IMR-90 (cell line): ENCODE results near the gene PROSER2. TPM values are rescaled to one million over a fixed set of nuclear protein-coding genes. Genes with fewer than 3 reads are reported as not detected.

Experiments used
- ATAC-seq: fragments of 200-7000 bp; cut with Tn5 transposase; 2 replicates; pipeline ENCODE4 v1.9.1; 2020; ENCODE audit warnings: low read depth, mild to moderate bottlenecking, moderate library complexity
- BruUV-seq: library from RNA; stranded (reverse); fragments of 400-500 nt; replicated peaks from 2 replicates; lab custom pipeline; 2021; lab: Mats Ljungman, UMichigan
- CTCF ChIA-PET: fragments of 300-600 bp; formaldehyde crosslinking; extraction: SDS; loops from one replicate; lab custom pipeline; 2021; ENCODE audit warnings: antibody characterized with exemption; lab: Yijun Ruan, JAX
- POLR2A ChIA-PET: fragments of 300-600 bp; sonication (Branson Sonifier 250); formaldehyde crosslinking; loops from one replicate; lab custom pipeline; 2022; ENCODE audit warnings: antibody characterized with exemption; ENCODE audit not compliant: unreplicated experiment; lab: Charles Lee
- DNase-seq: peaks from one replicate; pipeline ENCODE4 v3.0.0; 2013
- H2AFZ ChIP-seq: replicated peaks from 2 replicates; pipeline ENCODE3; 2013; ENCODE audit warnings: low read length, mild to moderate bottlenecking; ENCODE audit not compliant: poor library complexity
- H2AK5ac ChIP-seq: 2 replicates; pipeline ENCODE4 v1.6.1; 2013; ENCODE audit warnings: low read depth, low read length, inconsistent platforms
- H2AK9ac ChIP-seq: replicated peaks from 2 replicates; pipeline ENCODE3; 2013; ENCODE audit warnings: mild to moderate bottlenecking, low read depth, low read length, moderate library complexity; ENCODE audit not compliant: poor library complexity
- H2BK120ac ChIP-seq: 2 replicates; pipeline ENCODE4 v1.6.1; 2013; ENCODE audit warnings: low read depth, low read length, inconsistent platforms
- H2BK15ac ChIP-seq: 3 replicates; pipeline ENCODE4 v1.6.1; 2013; ENCODE audit warnings: low read depth, low read length, inconsistent platforms
- H2BK20ac ChIP-seq: 2 replicates; pipeline ENCODE4 v1.6.1; 2013; ENCODE audit warnings: low read depth, mild to moderate bottlenecking, inconsistent platforms, low read length, moderate library complexity
- H2BK5ac ChIP-seq: 2 replicates; pipeline ENCODE4 v1.6.1; 2013; ENCODE audit warnings: mild to moderate bottlenecking, low read depth, low read length, inconsistent platforms; ENCODE audit not compliant: poor library complexity, severe bottlenecking
- H3K14ac ChIP-seq: replicated peaks from 2 replicates; pipeline ENCODE4 v1.6.1; 2013; ENCODE audit warnings: low read depth, low read length, inconsistent platforms
- H3K18ac ChIP-seq: 2 replicates; pipeline ENCODE4 v1.6.1; 2013; ENCODE audit warnings: low read depth, low read length, control low read depth
- H3K23ac ChIP-seq: 2 replicates; pipeline ENCODE4 v1.6.1; 2013; ENCODE audit warnings: low read depth, low read length, inconsistent platforms
- H3K27ac ChIP-seq: 2 replicates; pipeline ENCODE4 v1.5.1; 2013; ENCODE audit warnings: mild to moderate bottlenecking, control low read depth, low read length; ENCODE audit not compliant: insufficient read depth
- H3K27me3 ChIP-seq: 2 replicates; pipeline ENCODE4 v1.6.1; 2013; ENCODE audit warnings: low read length; ENCODE audit not compliant: control insufficient read depth, insufficient read depth
- H3K36me3 ChIP-seq: 2 replicates; pipeline ENCODE4 v1.6.1; 2013; ENCODE audit warnings: low read length, mixed read lengths; ENCODE audit not compliant: control insufficient read depth, insufficient read depth
- H3K4ac ChIP-seq: 2 replicates; pipeline ENCODE4 v1.6.1; 2013; ENCODE audit warnings: low read depth, low read length, inconsistent platforms
- H3K4me1 ChIP-seq: 2 replicates; pipeline ENCODE4 v1.6.1; 2013; ENCODE audit warnings: low read length, mixed read lengths; ENCODE audit not compliant: control insufficient read depth, insufficient read depth
- H3K4me2 ChIP-seq: 2 replicates; pipeline ENCODE4 v1.6.1; 2013; ENCODE audit warnings: low read depth, mild to moderate bottlenecking, control low read depth, low read length, moderate library complexity
- H3K4me3 ChIP-seq: 2 replicates; pipeline ENCODE4 v1.5.1; 2013; ENCODE audit warnings: low read depth, mild to moderate bottlenecking, control low read depth, low read length, moderate library complexity; ENCODE audit not compliant: insufficient read depth
- H3K56ac ChIP-seq: 2 replicates; pipeline ENCODE4 v1.6.1; 2013; ENCODE audit warnings: low read length, inconsistent platforms; ENCODE audit not compliant: insufficient read depth; ENCODE audit errors: extremely low read depth
- H3K79me1 ChIP-seq, 2 experiments: 2 replicates each; pipeline ENCODE4 v1.6.1; 2013; ENCODE audit warnings: low read length in 2 of 2, inconsistent platforms in 1 of 2, low read depth in 1 of 2
- H3K9ac ChIP-seq: 2 replicates; pipeline ENCODE4 v1.6.1; 2013; ENCODE audit warnings: low read depth, low read length, control low read depth
- H3K9me1 ChIP-seq: 2 replicates; pipeline ENCODE4 v1.6.1; 2013; ENCODE audit warnings: low read length, inconsistent platforms; ENCODE audit not compliant: insufficient read depth
- H3K9me3 ChIP-seq: 2 replicates; pipeline ENCODE4 v1.6.1; 2013; ENCODE audit warnings: low read length; ENCODE audit not compliant: control insufficient read depth, insufficient read depth
- H4K20me1 ChIP-seq: 2 replicates; pipeline ENCODE4 v1.6.1; 2013; ENCODE audit warnings: low read length, inconsistent platforms; ENCODE audit not compliant: insufficient read depth
- H4K5ac ChIP-seq: 2 replicates; pipeline ENCODE4 v1.6.1; 2013; ENCODE audit warnings: mild to moderate bottlenecking, low read depth, low read length, control low read depth
- H4K8ac ChIP-seq, 2 experiments: 2 replicates each; pipeline ENCODE4 v1.6.1; 2013; ENCODE audit warnings: low read depth in 2 of 2, low read length in 2 of 2, control low read depth in 1 of 2, inconsistent platforms in 1 of 2
- H4K91ac ChIP-seq: 2 replicates; pipeline ENCODE4 v1.6.1; 2013; ENCODE audit warnings: low read depth, low read length, inconsistent platforms; ENCODE audit not compliant: insufficient read depth
- BHLHE40 ChIP-seq: fragments of 150-350 bp; IDR thresholded peaks from 2 replicates; pipeline ENCODE4 v1.6.1; 2016; ENCODE audit warnings: mild to moderate bottlenecking, low read depth, low read length
- CEBPB ChIP-seq: IDR thresholded peaks from 2 replicates; pipeline ENCODE4 v1.6.1; 2012; ENCODE audit warnings: low read depth, low read length, improper control_type of control experiment
- CHD1 ChIP-seq: IDR thresholded peaks from 2 replicates; pipeline ENCODE4 v1.6.1; 2012; ENCODE audit warnings: low read depth, low read length, improper control_type of control experiment
- FOS ChIP-seq: fragments of 150-350 bp; IDR thresholded peaks from 2 replicates; pipeline ENCODE4 v1.6.1; 2016; ENCODE audit warnings: low read depth, low read length
- MAFK ChIP-seq: IDR thresholded peaks from 2 replicates; pipeline ENCODE4 v1.6.1; 2012; ENCODE audit warnings: low read depth, low read length, improper control_type of control experiment
- MAZ ChIP-seq: IDR thresholded peaks from 2 replicates; pipeline ENCODE4 v1.6.1; 2012; ENCODE audit warnings: low read depth, mild to moderate bottlenecking, low read length, improper control_type of control experiment, moderate library complexity, borderline replicate concordance
- MXI1 ChIP-seq: IDR thresholded peaks from 2 replicates; pipeline ENCODE4 v1.6.1; 2012; ENCODE audit warnings: low read depth, mild to moderate bottlenecking, low read length, moderate library complexity, borderline replicate concordance
- NFE2L2 ChIP-seq: fragments of 150-350 bp; IDR thresholded peaks from 2 replicates; pipeline ENCODE4 v1.6.1; 2016; ENCODE audit warnings: low read depth, mild to moderate bottlenecking, low read length
- POLR2A ChIP-seq: IDR thresholded peaks from 2 replicates; pipeline ENCODE4 v1.6.1; 2012; ENCODE audit warnings: mild to moderate bottlenecking, low read depth, low read length
- RAD21 ChIP-seq: IDR thresholded peaks from 2 replicates; pipeline ENCODE4 v1.6.1; 2012; ENCODE audit warnings: low read length, improper control_type of control experiment
- RCOR1 ChIP-seq: IDR thresholded peaks from 2 replicates; pipeline ENCODE4 v1.6.1; 2012; ENCODE audit warnings: mild to moderate bottlenecking, low read length, improper control_type of control experiment; ENCODE audit not compliant: insufficient replicate concordance
- RFX5 ChIP-seq: IDR thresholded peaks from 2 replicates; pipeline ENCODE4 v1.8.0; 2012; ENCODE audit warnings: low read depth, mild to moderate bottlenecking, low read length, moderate library complexity
- SMC3 ChIP-seq: fragments of 150-350 bp; IDR thresholded peaks from 2 replicates; pipeline ENCODE4 v1.6.1; 2016; ENCODE audit warnings: low read depth, mild to moderate bottlenecking, antibody characterized with exemption, low read length, moderate library complexity
- USF2 ChIP-seq: fragments of 150-350 bp; IDR thresholded peaks from 2 replicates; pipeline ENCODE4 v1.6.1; 2017; ENCODE audit warnings: mild to moderate bottlenecking, antibody characterized with exemption, low read length, low read depth
- WGBS, 2 experiments: methylation state at CpG; one replicate each; pipeline versions ENCODE4 v1.1.5 to v1.1.7; 2013; ENCODE audit warnings: missing lambda C conversion rate in 2 of 2; ENCODE audit not compliant: insufficient read length in 1 of 2; ENCODE audit errors: extremely low coverage in 2 of 2; 5-methylcytosine and 5-hydroxymethylcytosine counted together
- dilution Hi-C: fragments of 300-500 bp; cut with HindIII; formaldehyde crosslinking; loops from one replicate; pipeline ENCODE4 v1.14.3; 2018; ENCODE audit warnings: low sequenced_read_pairs; ENCODE audit not compliant: unreplicated experiment
- in situ Hi-C: fragments of 300-500 bp; cut with MboI; formaldehyde crosslinking; loops from 3 replicates; pipeline ENCODE4 v1.14.3; 2019; ENCODE audit warnings: low sequenced_read_pairs, inconsistent platforms, mixed read lengths
- intact Hi-C: fragments of 100-400 bp; cut with micrococcal nuclease; formaldehyde crosslinking; loops from 2 replicates; pipeline ENCODE4 v1.10.0; 2022
- polyA plus RNA-seq, 3 experiments: library from polyadenylated mRNA; depleted of rRNA; stranded (reverse); fragments of >200 nt; gene quantifications; 2 replicates each; pipeline ENCODE4 v1.2.3, GENCODE V29; 2012; ENCODE audit warnings: low replicate concordance in 1 of 3
- total RNA-seq: library from RNA; depleted of rRNA; stranded (reverse); fragments of >200 nt; gene quantifications from 2 replicates; pipeline ENCODE4 v1.2.3, GENCODE V29; 2012
- TF ChIP-seq, protein P1 (sequence below): conservative IDR thresholded peaks from 2 replicates; pipeline ENCODE4 v1.5.1; 2012; ENCODE audit warnings: mild to moderate bottlenecking, low read depth, low read length, improper control_type of control experiment
- TF ChIP-seq, protein P2 (sequence below): fragments of 150-350 bp; IDR thresholded peaks from 2 replicates; pipeline ENCODE4 v1.6.1; 2016; ENCODE audit warnings: low read depth, mild to moderate bottlenecking, low read length, moderate library complexity, borderline replicate concordance

The PROSER2 gene
- total and polyA plus RNA-seq, 2 of the 4 experiments (the other 2 are of a cell fraction): 1.4 to 2.0 TPM

DNA sequence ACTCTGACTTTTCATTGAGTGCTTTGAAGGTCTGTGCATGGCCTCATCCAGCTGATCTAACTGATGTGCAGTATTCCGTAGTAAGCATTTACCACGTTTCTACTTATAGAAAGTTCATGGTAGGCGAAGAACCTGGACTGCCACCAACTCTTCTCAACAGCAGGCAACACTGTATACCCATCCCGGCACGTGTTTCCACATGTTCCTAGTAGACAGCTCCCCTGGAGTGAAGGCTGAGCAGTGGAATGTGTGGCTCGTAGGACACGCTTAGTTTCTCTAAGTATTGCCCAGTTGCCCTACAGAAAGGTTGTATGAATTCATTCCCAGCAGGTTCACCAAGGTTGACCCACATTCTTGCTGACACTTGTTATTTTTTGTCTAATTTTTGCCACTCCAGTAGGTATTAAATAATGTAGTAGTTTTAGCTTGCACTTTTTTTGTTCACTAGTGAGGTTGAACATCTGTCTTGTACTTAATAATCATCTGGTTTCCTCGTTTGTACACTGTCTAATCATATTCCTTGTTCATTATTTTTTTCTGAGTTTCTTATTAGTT is 15.2 kb downstream of the PROSER2 start:
- Histone ChIP-seq H2BK20ac (no peak overlapping the region), H3K4me2 (no peak overlapping the region), H3K18ac (no peak overlapping the region), H2AK5ac (no peak overlapping the region), H3K9me1 (no peaks in the 10 kb centered on the region; the same call in 1 of the 2 replicates), H3K27me3 (no peaks in the 10 kb centered on the region), H3K4me1 (peaks cover 1% of the 10 kb centered on the region; the same call in 1 of the 2 replicates), H2BK15ac (no peak overlapping the region), H3K27ac (no peak overlapping the region), H4K20me1 (no peaks in the 10 kb centered on the region), H2AK9ac (no peak overlapping the region), H3K4ac (no peak overlapping the region), H2AFZ (no peak overlapping the region), H3K23ac (no peak overlapping the region), H4K5ac (no peak overlapping the region), H3K9me3 (no peaks in the 10 kb centered on the region), H2BK120ac (no peak overlapping the region), H3K79me1 (peaks cover 0 to 8% of the 10 kb centered on the region in 2 experiments; a peak in 2 of 4 replicates), H3K36me3 (no peaks in the 10 kb centered on the region), H2BK5ac (no peak overlapping the region), H4K91ac (no peak overlapping the region), H3K14ac (no peak overlapping the region), H4K8ac (no peak overlapping the region), H3K4me3 (no peak overlapping the region), H3K56ac (no peak overlapping the region), H3K9ac (no peak overlapping the region)
- dilution Hi-C loops (no loop called here), intact Hi-C loops (no loop called here), in situ Hi-C loops (no loop called here)
- no CpG with 5 or more reads among the region's 8 CpGs for WGBS, 2 experiments
- no peak for TF ChIP-seq FOS
- no peak for TF ChIP-seq RAD21
- TF ChIP-seq RCOR1: no peak
- no peak for TF ChIP-seq MAFK
- no peak for TF ChIP-seq CHD1
- no peak for TF ChIP-seq MXI1
- no peak for TF ChIP-seq RFX5
- no peak for TF ChIP-seq POLR2A
- no peak for TF ChIP-seq CEBPB
- TF ChIP-seq, protein P1, sequence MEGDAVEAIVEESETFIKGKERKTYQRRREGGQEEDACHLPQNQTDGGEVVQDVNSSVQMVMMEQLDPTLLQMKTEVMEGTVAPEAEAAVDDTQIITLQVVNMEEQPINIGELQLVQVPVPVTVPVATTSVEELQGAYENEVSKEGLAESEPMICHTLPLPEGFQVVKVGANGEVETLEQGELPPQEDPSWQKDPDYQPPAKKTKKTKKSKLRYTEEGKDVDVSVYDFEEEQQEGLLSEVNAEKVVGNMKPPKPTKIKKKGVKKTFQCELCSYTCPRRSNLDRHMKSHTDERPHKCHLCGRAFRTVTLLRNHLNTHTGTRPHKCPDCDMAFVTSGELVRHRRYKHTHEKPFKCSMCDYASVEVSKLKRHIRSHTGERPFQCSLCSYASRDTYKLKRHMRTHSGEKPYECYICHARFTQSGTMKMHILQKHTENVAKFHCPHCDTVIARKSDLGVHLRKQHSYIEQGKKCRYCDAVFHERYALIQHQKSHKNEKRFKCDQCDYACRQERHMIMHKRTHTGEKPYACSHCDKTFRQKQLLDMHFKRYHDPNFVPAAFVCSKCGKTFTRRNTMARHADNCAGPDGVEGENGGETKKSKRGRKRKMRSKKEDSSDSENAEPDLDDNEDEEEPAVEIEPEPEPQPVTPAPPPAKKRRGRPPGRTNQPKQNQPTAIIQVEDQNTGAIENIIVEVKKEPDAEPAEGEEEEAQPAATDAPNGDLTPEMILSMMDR: no peak
- no peak for TF ChIP-seq NFE2L2
- TF ChIP-seq MAZ: no peak
- TF ChIP-seq, protein P2, sequence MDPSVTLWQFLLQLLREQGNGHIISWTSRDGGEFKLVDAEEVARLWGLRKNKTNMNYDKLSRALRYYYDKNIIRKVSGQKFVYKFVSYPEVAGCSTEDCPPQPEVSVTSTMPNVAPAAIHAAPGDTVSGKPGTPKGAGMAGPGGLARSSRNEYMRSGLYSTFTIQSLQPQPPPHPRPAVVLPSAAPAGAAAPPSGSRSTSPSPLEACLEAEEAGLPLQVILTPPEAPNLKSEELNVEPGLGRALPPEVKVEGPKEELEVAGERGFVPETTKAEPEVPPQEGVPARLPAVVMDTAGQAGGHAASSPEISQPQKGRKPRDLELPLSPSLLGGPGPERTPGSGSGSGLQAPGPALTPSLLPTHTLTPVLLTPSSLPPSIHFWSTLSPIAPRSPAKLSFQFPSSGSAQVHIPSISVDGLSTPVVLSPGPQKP: no peak
- TF ChIP-seq SMC3: no peak
- no peak for TF ChIP-seq USF2
- TF ChIP-seq BHLHE40: no peak
- ChIA-PET POLR2A (no interaction called here), CTCF (interaction anchor here (0.8 to 1.0 kb wide), 3 partner anchors 9 to 148 kb away, joined by 3 read pairs; no protein-coding TSS in a partner anchor)
- BruUV-seq: no TSS peak
- ATAC-seq (no peak), DNase-seq (no peak)
